Common myeloid progenitor, CD34-positive (primary cell): ENCODE measurements around the gene IQCE.

Experiments used
- CTCF ChIA-PET: fragments of 350-600 bp; sonication (Branson Sonifier 250); formaldehyde crosslinking; loops from one replicate; lab custom pipeline; 2021; ENCODE audit warnings: antibody characterized with exemption; lab: Charles Lee
- POLR2A ChIA-PET: fragments of 350-600 bp; sonication (Branson Sonifier 250); formaldehyde crosslinking; loops from one replicate; lab custom pipeline; 2021; ENCODE audit warnings: antibody characterized with exemption; lab: Charles Lee
- DNase-seq, 3 donors: peaks; one replicate each; pipeline versions ENCODE4 v3.0.0 to v3.0.0-alpha.2; 2013
- H3K27ac ChIP-seq, 2 experiments: 1 replicate in 1 of 2; 2 replicates in 1 of 2; pipeline ENCODE4 v1.7.0; 2013; ENCODE audit warnings: inconsistent platforms in 2 of 2, low read length in 2 of 2, mild to moderate bottlenecking in 2 of 2, low read depth in 1 of 2, moderate library complexity in 1 of 2; ENCODE audit not compliant: severe bottlenecking in 2 of 2, insufficient read depth in 1 of 2, poor library complexity in 1 of 2
- H3K27me3 ChIP-seq, 5 experiments: replicated peaks in 2 of 5; 1 replicate in 3 of 5; 2 replicates in 2 of 5; pipeline versions ENCODE4 v1.6.1 to v1.7.0; 2013; ENCODE audit warnings: low read length in 4 of 5, mild to moderate bottlenecking in 2 of 5, moderate library complexity in 2 of 5, inconsistent platforms in 1 of 5; ENCODE audit not compliant: insufficient read depth in 5 of 5, control insufficient read depth in 4 of 5
- H3K36me3 ChIP-seq, 4 experiments: 1 replicate in 2 of 4; 2 replicates in 2 of 4; pipeline versions ENCODE4 v1.6.1 to v1.7.0; 2013; ENCODE audit warnings: low read length in 3 of 4, control low read depth in 1 of 4, mild to moderate bottlenecking in 1 of 4; ENCODE audit not compliant: control insufficient read depth in 4 of 4, insufficient read depth in 4 of 4
- H3K4me1 ChIP-seq, 4 experiments: 1 replicate in 3 of 4; 2 replicates in 1 of 4; pipeline versions ENCODE4 v1.6.1 to v1.7.1; 2013; ENCODE audit warnings: low read length in 3 of 4, mild to moderate bottlenecking in 3 of 4, control low read depth in 1 of 4, inconsistent platforms in 1 of 4, moderate library complexity in 1 of 4; ENCODE audit not compliant: control insufficient read depth in 4 of 4, insufficient read depth in 4 of 4; ENCODE audit errors: control extremely low read depth in 1 of 4
- H3K4me3 ChIP-seq, 7 experiments: 1 replicate in 4 of 7; 2 replicates in 3 of 7; pipeline versions ENCODE4 v1.5.1 to v1.7.0; 2013; ENCODE audit warnings: mild to moderate bottlenecking in 7 of 7, low read length in 6 of 7, moderate library complexity in 6 of 7, inconsistent platforms in 2 of 7, low read depth in 2 of 7, control low read depth in 1 of 7; ENCODE audit not compliant: insufficient read depth in 4 of 7, control insufficient read depth in 1 of 7; ENCODE audit errors: extremely low read depth in 1 of 7
- H3K9me3 ChIP-seq, 5 experiments: 1 replicate in 4 of 5; 2 replicates in 1 of 5; pipeline versions ENCODE4 v1.6.1 to v1.7.1; 2013; ENCODE audit warnings: low read length in 4 of 5, mild to moderate bottlenecking in 2 of 5, inconsistent platforms in 1 of 5, low read depth in 1 of 5, moderate library complexity in 1 of 5; ENCODE audit not compliant: control insufficient read depth in 4 of 5, insufficient read depth in 2 of 5; ENCODE audit errors: control extremely low read depth in 1 of 5
- WGBS: methylation state at CpG from one replicate; pipeline ENCODE4 v1.1.5; 2013; ENCODE audit not compliant: insufficient coverage; 5-methylcytosine and 5-hydroxymethylcytosine counted together

IQCE gene

GRCh38 chr7:2604608-2605174 is 45.9 kb downstream of the IQCE start:
- peaks cover 0 to 40% (median 36%) of the 10 kb centered on the region in 4 experiments for H3K4me1 ChIP-seq
- no peak overlapping the region for H3K27ac ChIP-seq
- ChIA-PET CTCF (interaction anchor here (0.7 to 1.6 kb wide), 7 partner anchors 14 to 105 kb away, joined by 3 to 4 read pairs (median 3); no protein-coding TSS in a partner anchor), POLR2A (no interaction called here)
- H3K36me3 ChIP-seq: peaks cover 0 to 10% (median 2%) of the 10 kb centered on the region in 4 experiments
- H3K27me3 ChIP-seq: no peaks in the 10 kb centered on the region
- WGBS: 94% methylated on average over 27 of the region's 29 CpGs
- no peak for DNase-seq
- H3K4me3 ChIP-seq: no peak overlapping the region
- no peaks in the 10 kb centered on the region for H3K9me3 ChIP-seq

DNA sequence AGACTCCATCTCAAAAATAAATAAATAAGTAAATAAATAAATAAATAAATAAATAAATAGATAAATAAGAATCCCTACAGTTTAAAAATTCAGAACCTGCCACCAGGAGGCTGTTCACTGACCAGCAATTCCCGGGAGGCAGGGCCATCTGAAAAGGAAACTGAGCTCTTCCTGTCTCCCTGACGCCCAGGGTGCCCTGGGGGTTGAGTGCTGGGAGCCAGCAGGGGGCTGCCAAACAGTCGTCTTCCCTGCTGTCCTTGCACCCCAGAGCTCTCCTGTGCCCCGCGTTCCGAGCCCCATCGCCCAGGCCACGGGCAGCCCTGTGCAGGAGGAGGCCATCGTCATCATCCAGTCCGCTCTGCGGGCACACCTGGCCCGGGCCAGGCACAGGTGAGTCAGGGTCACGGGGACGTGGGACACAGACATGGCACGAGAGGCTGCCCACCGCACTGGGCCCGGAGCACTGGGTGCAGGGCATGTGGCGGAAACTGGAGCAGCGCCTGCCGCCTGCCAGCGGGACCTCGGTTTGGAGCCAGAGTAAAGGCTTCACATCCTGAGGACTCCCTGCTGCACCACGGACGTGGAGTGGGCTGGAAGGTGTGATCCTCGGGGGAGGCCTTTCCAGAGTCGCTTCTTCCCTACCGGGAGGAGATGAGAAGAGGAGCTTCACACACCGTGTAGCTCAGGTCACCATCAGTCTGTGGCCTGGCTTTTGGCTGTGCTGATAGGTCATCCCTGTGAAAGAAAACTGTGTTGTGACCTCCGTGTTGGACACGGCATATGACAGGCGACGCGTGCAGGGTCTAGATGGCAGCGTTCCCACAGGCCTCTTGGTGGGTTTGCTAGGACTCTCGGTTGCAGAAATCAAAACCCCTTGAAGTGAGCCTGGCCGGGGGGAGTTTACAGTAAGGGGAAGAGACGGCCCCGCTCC is 47.1 kb downstream of the IQCE start:
- Histone ChIP-seq H3K27ac (no peak overlapping the region), H3K9me3 (no peaks in the 10 kb centered on the region), H3K27me3 (no peaks in the 10 kb centered on the region), H3K4me3 (no peak overlapping the region), H3K4me1 (peaks cover 0 to 44% (median 39%) of the 10 kb centered on the region in 4 experiments), H3K36me3 (peaks cover 0 to 3% (median 1%) of the 10 kb centered on the region in 4 experiments)
- POLR2A ChIA-PET: no interaction called here
- CTCF ChIA-PET: interaction anchor here (0.6 to 1.8 kb wide), 8 partner anchors 13 to 107 kb away, joined by 3 to 5 read pairs (median 3); no protein-coding TSS in a partner anchor
- WGBS: 96% methylated on average over 37 of the region's 38 CpGs
- DNase-seq: no peak

DNA sequence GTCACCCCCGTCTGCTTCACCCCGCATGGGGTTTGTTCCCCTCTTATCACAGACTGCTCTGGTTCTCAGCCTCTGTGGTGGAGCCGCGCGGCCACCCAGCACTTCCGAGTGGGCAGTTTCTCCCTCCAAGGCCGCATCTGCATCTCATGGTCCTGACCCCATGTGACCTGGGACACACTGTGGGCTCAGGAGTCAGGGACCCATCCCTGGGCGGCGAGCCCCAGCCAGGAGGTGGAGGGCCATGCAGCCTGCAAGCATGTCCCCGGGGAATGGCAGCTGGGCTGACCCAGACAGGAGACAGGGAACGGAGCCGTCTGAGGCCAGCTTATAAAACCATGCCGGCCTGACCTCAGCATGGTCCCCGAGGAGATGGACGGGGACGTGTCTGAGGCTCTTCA is 47.8 kb downstream of the IQCE start:
- ChIA-PET CTCF (interaction anchor here (0.8 to 9.3 kb wide), 6 partner anchors 18 to 107 kb away, joined by 4 to 114 read pairs (median 4); partner anchors contain the start of gene TTYH3), POLR2A (no interaction called here)
- 96% methylated on average over 16 of the region's 16 CpGs for WGBS
- H3K27me3 ChIP-seq: no peaks in the 10 kb centered on the region
- peaks cover 0 to 47% (median 41%) of the 10 kb centered on the region in 4 experiments for H3K4me1 ChIP-seq
- no peaks in the 10 kb centered on the region for H3K9me3 ChIP-seq
- no peak overlapping the region for H3K4me3 ChIP-seq
- DNase-seq: no peak
- H3K36me3 ChIP-seq: peaks cover 0 to 2% (median 0%) of the 10 kb centered on the region in 4 experiments
- no peak overlapping the region for H3K27ac ChIP-seq

- H3K4me3 ChIP-seq: peak overlapping the region in 1 of 7 experiments; percentile 11
- H3K27ac ChIP-seq: no peak overlapping the region
- ChIA-PET CTCF (interaction anchor here (0.8 to 9.3 kb wide), 6 partner anchors 17 to 47 kb away, joined by 4 to 114 read pairs (median 4); partner anchors contain the start of gene TTYH3), POLR2A (no interaction called here)
- H3K36me3 ChIP-seq: peaks cover 0 to 2% (median 0%) of the 10 kb centered on the region in 4 experiments
- no peaks in the 10 kb centered on the region for H3K27me3 ChIP-seq
- 45% methylated on average over 23 of the region's 26 CpGs for WGBS
- H3K9me3 ChIP-seq: no peaks in the 10 kb centered on the region
- no peak for DNase-seq
- H3K4me1 ChIP-seq: peaks cover 0 to 55% (median 42%) of the 10 kb centered on the region in 4 experiments
Measured at GRCh38 chr7:2607122-2607922, 48.5 kb downstream of the IQCE start.

DNA sequence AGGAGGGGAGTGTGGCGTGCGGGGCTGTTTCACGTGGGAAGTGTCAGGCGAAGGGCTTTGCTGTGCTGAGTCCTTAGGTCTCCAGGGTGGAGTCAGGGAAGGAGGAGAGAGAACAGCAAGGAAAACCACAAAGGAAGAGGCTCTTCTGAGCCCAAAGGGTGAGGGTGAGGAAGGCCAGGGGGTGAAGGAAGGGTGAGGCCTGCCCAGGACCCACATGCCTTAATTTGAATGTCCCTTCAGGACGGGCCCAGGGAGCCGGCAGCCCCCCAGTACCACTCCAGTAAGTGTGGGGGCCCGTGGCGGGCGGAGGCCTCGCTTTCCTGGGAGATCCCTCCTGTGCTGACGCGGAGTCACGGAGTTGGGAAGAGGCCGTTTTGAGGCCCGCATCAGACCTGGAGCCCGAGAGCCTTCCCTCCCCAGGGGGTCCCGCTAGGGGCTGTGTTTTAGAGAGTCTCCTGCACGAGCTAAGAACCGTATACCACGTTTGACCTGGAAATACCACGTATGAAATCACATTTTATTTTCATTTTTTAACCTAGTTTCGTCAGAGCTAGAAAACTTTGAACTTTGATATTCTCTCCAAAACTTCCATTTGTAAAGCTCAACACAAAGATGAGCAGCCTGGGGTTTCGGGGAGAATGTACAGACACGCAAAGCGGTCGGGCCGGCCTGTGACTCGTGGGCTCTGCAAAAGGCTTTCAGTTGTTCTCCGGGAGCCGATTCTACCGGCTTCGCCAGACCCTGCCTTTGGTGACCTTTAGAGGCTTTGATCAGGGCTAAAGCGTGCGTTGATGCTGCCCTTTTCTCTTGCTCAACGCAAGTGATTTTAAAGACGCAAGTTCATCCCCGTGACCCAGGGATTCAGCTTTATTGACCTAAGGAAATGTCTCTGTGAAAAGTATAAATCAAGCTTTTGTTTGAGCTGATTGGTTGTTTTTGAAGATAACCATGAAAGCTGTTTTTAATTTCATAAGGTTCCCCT is 49.4 kb downstream of the IQCE start:
- no peak for DNase-seq
- POLR2A ChIA-PET: interaction anchor here (0.8 to 1.1 kb wide), 2 partner anchors 37 to 47 kb away, joined by 3 read pairs; no protein-coding TSS in a partner anchor
- Histone ChIP-seq H3K27me3 (no peaks in the 10 kb centered on the region), H3K4me1 (peaks cover 0 to 55% (median 40%) of the 10 kb centered on the region in 4 experiments), H3K4me3 (peak overlapping the region in 4 of 7 experiments; percentile 4 to 56 (median 20)), H3K9me3 (no peaks in the 10 kb centered on the region), H3K36me3 (no peaks in the 10 kb centered on the region), H3K27ac (peak overlapping the region in 1 of 2 experiments; percentile 62)
- 42% methylated on average over 36 of the region's 37 CpGs for WGBS
- CTCF ChIA-PET: interaction anchor here (0.6 to 9.3 kb wide), 19 partner anchors 8 to 333 kb away, joined by 3 to 114 read pairs (median 4); partner anchors contain the start of gene TTYH3
